Transverse colon (tissue), 3 donors: ENCODE results near the gene UBE2E2.

Experiments
- CTCF ChIP-seq, 5 experiments: fragments of 200-600 bp in 3 of 5; fragments of 450-650 bp in 2 of 5; sonication (generic) in 3 of 5; IDR thresholded peaks; 1 replicate in 2 of 5; 2 replicates in 3 of 5; pipeline ENCODE4 v1.5.1; 2016 to 2017; ENCODE audit warnings: antibody characterized with exemption in 5 of 5, inconsistent platforms in 3 of 5, mild to moderate bottlenecking in 2 of 5, moderate library complexity in 1 of 5
- EP300 ChIP-seq: sonication (generic); formaldehyde crosslinking; IDR thresholded peaks from one replicate; pipeline ENCODE4 v1.6.1; 2017; ENCODE audit warnings: antibody characterized with exemption, low read depth

GRCh38 chr3:23219552-23219951 lies 16.4 kb downstream of the UBE2E2 start:
- no peak for TF ChIP-seq CTCF (IDR thresholded peaks at IDR 0.05)
- no peak for TF ChIP-seq EP300
